EL (cell line): Measurements from ENCODE around the gene TEC.

Source experiments
- DNase-seq: peaks from one replicate; pipeline ENCODE4 v3.0.0-alpha.2; 2016

Gene TEC

DNA sequence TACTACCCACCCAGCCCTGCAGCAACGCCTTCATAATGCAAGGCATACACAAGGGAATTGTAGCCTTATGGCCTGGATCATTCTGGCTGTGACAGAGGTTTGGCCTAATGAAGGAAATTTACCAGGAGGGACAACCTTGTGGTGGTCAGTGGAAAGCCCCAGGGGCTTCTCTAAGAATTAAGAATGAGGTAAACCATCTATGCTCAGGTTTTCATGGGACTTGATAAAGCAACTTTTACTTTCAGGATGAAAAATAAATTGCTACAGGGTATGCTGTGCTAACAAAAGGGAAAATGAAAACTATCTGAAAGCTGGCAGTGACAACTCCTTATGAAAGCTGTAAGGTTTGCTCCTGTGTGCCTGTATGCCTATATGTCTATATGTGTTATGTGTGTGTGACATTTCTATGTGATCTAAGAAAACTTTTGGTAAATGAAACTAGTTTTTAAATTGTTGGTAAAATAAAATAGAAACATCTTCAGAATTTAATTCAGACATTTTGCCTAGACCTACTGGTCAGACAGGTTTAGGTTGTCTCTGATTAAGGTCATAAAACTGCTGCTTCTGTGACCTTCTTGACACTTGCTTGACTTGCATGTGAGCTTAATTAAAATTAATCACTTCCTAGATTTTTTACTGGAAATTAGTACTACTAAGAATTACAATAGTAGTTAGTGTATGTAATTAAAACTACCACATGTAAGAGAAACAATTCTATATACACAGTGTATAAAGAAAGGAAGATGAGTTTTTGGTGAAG lies 115.7 kb downstream of the TEC start:
- no peak for DNase-seq

DNA sequence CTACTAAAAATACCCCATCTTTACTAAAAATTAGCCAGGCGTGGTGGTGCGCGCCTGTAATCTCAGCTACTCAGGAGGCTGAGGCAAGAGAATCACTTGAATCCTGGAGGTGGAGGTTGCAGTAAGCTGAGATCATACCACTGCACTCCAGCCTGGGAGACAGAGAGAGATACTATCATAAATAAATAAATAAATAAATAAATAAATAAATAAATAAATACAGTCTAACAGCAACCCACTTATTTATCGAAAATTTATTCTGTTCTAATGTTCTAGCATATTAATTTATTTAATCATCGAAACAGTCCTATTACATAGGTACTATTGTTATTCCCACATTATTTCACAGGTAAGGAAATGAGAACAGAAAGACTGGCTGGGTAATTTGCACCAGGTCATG lies 117.4 kb downstream of the TEC start:
- DNase-seq = no peak

DNA sequence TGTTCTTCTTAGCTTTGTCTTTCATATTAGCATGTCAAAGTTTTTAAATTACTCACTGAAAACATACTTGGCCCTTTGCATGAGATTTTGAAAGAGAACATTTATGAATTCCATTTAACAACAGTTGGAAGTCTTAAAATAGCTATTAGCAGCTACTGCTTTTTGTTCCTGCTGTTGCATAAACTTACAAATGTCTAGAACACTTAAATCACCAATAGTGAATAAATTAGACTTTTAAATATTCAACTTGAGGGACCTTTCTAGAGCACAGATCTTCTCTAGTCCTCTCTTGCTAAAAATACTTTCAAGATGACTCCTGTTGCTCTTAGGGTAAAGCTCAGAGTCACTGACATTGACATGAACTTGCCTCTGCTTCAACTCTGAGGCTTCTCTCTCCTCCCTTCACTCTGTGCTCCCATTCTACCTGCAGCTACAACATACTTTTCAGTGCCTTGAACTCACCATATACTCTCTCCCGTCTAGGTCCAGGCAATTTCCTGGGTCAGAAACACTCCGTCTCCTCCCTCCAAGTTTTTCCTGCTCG lies 119.7 kb downstream of the TEC start:
- no peak for DNase-seq

DNA sequence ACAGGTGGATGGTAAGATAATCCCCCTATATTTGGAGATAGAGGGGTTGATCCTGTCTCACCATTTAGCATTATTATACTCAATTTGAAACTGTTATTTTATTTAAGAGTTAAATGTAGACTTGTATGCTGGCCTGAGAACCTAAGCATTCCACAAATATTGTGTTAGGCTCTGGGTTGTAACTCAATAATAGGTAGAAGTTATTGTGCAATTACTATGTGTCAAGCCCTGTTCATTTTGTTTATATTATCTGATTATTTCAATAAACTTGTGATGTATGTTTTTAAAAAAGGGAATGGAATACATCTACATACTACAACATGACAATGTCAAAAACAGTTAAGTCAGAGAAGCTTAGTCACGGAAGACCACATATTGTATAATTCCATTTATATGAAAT lies 122.0 kb downstream of the TEC start:
- no peak for DNase-seq

DNA sequence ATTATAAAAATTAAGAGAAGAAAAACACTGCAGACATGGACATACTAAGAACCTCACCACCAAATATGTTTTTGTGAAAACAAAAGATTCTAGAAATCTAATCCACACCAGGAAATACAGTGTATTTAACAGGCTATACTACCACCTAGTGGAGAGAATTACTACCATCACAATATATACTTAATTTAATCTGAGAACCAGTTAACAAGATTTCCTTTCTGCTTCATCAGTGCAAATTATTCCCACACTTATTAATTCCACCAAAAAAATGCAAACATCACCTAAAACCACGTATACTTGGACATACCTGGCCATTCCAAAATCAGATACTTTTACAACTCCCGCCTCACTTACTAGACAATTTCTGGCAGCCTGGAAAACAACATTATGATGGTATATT lies 128.6 kb downstream of the TEC start:
- DNase-seq = peak; percentile 47

DNA sequence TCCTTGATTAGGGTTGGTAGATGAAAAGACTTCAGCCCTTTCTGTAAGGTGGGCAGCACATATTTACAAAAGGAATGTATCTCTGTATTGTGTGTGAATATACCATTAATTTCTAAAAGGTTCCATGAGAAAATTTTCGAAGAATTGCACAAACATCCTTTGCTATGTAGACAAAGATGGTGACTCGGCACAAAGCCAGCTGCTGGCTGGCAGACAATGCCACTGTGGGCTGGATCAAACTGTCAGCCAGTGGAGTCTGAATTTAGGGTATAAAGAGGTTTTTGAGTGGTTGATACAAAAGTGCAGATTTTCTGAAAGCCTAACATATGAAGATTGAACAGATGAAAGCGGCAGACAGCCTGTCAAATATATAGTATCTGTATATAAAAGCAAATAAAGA lies 129.9 kb downstream of the TEC start:
- peak; percentile 45 for DNase-seq

DNA sequence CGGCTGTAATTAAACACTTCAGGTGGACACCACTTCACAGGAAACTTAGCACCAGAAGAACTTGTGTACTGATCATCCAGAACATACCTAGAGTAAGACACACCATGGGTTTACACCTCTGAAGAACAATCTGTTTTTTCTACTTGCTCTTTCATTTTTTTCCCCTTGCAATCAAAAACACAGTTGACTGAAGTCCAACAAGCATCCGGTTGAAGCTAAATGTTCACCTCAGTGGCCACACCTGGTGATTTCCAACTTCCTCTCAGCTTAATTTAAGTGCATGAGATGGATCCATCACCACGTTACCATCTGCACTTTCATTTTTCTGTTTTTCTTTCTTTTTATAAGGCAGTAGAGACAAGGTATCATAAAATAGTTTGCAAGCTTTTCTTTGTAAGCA lies 130.7 kb downstream of the TEC start:
- no peak for DNase-seq

DNA sequence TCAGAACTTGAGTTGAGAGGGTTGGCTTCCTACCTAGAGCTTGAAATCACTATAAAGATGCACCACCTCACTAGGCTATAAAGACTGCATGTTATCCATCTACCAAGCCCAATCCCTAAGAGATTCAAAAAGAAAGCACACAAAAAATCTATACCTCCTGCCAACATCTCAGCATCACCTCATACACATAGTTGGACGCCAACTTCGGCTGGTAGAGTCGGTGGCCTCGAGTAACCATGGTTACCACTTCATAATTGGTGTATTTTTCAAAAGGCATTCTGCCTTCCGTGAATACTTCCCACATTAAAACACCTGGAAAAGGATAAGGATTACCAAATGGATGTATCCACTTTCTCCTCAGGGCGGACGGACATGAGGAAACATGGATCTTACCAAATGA lies 131.1 kb downstream of the TEC start:
- no peak for DNase-seq

DNA sequence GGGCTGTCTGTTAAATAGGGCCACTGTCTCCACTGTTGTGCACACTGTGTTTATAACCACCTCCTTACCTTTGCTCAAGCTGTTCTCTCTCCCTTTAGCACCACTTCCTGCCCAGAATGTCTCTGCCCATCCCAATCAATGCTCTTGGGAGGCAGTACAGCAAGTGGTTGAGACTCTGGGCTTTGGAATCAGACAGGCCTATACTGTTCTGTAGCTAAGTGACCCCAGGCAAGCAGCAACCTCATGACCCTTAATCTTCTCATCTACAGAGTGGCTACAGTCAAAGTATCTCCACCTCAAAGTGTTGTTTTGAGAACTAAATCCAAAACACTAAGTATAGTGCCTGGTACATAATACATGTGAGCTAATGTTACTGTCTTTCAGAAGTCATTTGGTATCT lies 131.8 kb downstream of the TEC start:
- no peak for DNase-seq

DNA sequence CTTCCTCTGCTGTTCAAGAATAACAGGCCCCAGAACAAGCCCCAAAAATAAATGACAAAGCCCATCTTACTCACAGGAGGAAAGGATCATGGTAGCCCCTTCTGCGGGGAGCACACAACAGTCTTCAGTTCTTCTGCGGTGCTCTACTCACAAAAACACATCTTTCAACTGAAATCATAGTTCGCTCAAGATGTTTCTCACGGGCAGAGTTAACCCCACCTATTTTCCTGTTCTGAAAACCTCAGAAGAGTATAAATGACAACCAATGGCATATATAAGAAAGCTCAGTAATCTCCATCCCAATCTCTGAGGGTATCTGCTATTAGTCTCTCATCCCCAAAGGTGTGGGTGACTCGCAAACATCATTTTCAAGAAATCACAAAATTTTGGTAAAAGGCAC lies 135.6 kb downstream of the TEC start, which contains the start of gene TXK:
TSS of gene TXK (minus strand) at position 170 of the 400 bp plus-strand sequence. CDS start at position 90, 80 bp downstream.
- no peak for DNase-seq

DNA sequence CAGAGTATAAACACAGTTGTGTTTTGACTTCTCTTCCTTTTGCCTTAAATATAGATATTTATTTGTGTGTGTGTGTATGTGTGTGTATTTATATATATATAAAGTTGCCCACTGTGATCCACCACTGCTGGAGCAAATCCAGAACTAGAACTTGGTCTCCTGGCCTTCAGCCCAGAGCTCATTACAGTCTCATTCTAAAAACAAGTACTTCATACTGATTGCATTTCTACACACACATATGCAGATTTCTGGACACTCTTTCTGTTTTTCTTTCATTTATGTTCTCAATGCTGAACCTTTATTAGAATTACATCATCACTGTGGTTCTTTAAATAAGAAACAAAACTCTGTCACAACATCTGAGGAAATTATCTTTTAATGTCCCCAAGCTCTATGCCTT lies 136.0 kb downstream of the TEC start:
- peak; percentile 18 for DNase-seq

DNA sequence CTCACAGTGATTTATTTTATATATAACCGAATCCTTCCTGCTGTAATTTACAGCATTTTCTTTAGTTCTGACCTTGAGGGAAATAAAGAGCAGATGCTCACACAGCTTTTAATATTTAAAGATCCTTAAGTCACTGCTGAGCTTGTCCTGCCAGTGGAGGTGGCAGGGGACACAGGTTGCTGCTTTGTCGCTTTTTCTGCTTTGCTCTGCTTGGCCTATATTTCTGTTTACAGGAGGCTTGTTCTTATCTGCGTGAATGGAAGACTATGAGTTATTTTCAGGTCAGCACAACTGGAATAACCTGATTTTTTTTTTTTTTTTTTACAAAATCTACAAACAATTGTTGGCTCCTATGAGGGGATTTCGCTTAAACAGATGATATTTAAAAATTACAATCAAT lies 137.9 kb downstream of the TEC start:
- no peak for DNase-seq

DNA sequence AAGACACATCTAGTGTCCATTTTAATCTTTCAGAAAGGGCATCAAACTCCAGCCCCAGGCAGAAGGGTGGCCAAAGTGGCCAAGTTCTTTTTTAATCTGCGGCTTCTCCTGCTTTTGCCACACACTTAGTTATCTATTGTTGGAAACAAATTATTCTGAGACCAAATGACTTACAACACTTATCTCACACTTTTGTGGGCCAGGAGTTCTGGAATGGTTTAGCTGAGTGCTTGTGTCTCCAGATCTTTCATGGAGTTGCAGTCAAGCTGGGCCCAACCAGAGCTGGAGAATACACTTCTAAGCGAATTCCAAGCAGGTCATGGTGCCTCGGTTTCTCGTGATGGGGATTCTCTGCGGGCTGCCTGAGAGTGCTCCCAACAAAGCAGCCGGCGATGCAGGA lies 139.5 kb downstream of the TEC start:
- DNase-seq = no peak

DNA sequence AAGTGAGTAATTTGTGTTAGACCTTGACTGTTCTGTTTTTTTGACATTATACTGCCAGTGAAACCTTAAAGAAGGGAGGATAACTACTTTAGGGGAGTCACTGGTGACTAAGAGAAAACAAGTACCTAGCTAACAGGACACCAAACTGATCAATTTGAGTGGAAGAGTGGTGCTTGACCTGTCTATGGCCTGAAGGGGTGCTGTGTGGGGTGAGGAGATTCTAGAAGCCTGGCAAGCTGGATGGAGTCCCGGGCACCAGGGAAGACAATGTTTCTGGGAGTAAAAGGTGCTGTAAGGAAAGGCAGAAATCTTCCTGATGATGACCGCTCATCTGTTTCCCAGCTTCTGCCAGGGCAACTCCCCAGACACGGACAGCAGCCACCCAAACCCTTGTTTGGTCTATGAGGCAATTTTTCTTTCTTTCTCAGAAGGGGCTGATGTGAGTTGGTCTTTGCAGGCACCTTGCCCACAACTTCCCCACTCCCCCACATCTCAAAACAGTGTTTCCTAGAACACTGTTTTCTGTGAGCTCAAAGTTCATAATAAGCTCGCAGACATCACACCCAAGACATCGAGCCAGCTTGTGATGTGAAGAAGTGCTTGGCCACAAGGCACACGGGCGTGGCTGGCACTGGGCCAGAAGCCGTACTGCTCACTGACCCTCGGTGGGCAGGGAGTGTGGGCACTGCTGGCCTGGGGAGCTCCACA lies 140.2 kb downstream of the TEC start:
- peak; percentile 20 for DNase-seq

DNA sequence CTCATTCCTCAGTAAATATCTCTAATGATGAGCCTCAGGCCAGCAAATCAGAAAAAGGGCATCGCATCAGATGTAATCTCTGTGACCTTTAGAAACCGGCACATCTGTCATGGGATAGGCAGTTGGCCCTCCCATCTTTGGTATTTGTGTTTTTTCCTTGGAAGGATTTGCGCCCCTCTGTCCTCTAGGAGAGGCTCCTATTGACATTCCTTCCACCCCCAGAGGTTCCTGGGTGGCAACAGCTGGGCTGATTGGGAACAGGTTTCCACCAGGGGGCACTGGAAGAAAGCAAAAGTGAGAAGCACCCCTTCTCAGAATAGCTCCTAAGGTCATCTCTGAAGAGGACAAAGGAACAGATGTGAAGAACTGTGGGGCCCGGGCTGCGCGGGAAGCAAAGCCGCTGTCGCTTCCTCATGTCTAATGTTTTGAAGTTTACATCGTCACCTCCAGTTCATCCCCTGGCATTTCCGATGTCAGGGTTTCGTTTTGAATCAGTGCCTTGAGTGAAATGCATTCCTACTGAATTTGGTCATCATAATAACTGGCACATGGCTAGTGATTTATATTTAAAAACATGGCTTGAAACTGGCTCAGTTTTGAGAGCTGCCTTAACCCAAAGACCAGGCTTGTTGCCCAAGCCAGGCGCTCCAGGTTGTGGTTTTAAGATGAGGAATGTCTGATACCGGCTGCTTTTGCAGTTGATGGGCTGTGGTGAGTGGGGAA lies 141.8 kb downstream of the TEC start:
- peak; percentile 98 for DNase-seq

DNA sequence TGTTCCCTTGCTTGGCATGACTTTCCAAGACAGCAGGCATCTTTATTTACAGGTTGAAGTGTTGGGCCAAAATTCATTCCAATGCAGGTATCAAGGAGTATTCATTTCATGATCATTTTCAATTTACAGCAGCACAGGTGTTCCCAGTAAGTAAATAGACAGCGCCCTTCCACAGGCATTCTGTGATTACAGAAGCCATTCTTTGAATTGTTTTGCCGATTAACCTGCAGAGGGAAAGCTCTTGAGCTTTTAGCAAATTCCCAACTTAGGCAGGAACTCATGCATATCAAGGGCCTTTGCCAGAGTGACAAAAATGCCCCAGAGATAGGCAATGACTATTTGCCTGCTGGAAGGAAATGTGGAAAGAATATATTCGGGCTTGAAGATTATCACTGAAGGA lies 142.4 kb downstream of the TEC start:
- no peak for DNase-seq

DNA sequence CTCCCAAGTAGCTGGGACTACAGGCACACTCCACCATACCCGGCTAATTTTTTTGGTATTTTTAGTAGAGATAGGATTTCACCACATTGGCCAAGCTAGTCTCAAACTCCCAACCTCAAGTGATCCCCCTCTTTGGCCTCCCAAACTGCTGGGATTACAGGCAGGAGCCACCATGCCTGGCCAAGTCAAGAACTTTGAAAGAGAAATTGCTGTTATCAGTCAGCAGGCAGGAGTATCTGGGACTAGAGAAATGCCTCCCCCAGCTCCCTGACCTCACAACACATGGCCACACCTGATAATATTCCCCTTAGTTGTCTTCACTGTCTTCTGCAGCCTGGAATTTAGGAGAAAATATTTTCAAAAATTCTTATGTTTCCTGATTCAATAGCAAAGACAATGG lies 143.0 kb downstream of the TEC start:
- no peak for DNase-seq

DNA sequence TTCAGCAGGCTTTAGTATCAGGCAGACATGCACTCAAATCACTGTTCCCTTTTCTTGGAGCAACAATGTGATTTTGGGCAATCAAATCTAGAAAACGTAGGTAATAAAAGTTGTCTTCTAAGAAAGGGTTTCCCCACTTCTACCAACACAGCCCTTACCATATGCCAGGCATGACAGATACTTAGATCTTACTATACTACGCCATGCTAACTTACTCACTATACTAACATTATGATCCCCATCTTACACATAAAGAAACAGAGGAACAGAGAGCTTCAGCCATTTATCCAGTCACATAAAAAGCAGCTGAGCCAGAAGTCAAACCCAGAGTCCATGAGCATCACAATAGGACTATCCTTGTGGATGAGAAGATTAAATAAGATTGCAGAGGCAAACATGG lies 144.8 kb downstream of the TEC start:
- no peak for DNase-seq

DNA sequence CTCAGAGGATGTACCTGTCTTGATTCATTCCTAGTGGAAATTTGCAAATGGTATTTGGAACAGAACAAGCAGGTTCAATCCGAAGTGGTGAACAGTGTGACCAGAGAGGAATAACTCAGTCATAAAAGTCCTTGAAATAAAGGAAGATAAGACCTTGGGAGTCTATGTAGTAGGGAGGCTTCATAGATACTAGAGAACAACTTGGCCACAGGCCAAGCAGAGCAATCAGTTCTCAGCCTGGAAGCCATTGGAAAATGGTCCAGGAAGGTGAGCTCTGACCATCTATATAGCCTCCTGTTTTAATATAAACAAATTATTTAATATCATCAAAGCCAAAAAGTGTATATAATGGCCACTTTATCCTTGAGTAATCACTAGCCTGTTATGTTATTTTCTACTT lies 146.9 kb downstream of the TEC start:
- no peak for DNase-seq

DNA sequence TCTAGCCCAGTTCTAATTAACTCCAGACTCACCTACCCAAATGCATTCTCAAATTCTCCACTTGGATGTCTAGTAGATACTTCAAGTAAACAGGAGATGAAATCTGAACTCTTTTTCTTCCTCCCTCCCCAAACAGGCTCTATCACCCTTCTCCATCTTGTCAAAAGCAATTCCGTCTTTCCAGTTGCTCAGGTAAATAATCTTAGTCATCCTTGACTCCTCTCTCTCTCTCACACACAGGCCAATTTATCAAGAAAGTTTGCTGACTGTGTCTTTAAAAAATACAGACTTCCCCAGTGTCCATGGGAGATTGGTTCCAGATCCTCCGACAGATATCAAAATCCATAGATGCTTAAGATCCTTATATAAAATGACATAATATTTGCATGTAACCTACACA lies 148.5 kb downstream of the TEC start:
- no peak for DNase-seq

DNA sequence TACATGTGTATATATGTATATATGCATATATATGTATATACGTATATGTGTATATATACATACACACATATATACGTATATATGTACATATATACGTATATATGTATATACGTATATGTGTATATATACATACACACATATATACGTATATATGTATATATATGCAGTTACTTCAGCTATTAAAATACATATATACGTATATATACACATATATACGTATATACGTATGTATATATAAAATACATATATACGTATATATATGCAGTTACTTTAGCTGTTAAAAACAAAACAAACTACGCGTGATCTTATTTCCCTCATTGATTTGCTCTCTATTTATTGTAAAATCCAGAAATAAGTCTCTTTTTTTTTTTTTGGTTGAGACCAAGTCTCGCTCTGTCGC lies 149.5 kb downstream of the TEC start:
- no peak for DNase-seq

DNA sequence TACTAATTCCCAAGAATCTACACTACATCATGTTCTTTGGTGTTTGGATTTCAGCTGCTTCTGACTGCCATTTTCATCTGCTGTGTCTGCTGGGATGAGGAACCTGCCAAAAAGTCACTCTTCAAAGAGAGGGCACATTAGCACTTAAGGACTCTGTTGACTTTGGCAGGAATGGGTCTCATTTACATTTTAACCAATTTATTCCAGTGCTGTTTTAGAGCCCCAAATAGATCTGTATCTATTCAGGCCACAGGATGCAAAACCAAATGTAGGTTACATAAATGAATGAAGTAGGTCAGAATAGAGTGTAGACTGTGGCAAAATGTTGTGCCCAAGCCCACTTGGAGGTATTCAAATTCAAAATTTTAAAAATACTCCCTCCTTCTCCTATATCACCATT lies 150.0 kb downstream of the TEC start:
- DNase-seq = no peak

DNA sequence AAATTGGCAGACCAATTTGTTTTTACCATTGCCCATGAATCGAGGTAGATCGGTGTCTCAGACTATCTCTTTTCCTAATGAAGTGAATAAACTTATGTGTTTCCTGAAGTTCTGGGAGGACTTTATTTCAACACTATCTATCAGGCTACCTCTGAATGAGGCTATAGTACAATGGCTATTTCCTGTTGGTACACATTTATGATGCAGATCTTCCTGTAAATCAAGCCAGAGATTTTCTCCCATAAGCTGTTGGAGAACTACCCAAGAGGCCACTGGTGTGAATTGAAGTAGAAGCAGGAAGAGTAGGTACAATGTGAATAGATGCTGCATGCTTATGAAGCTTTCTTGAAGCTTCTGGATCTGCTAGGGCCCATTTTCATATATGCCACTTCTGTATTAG lies 151.6 kb downstream of the TEC start:
- no peak for DNase-seq

DNA sequence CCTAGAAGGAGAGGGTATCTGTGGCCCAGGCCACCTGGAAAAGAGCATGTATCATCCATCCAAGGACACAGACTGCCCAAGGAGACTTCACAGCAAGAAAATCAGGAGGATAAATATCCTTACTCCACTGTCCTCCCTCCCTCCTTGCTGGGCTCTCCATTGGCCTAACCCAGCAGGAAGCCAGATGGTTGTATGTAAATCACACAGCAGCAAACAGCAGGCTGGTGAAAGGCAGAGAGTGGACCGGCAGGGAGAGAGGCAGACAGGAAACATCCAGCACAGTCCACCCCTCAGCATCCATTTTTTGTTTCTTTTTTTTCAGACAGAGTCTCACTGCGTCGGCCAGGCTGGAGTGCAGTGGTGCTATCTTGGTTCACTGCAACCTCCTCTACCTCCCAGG lies 153.1 kb downstream of the TEC start:
- DNase-seq = no peak
